GM13977 (cell line): ENCODE results near the gene C14orf93.

ENCODE experiments used
- DNase-seq: peaks from one replicate; pipeline ENCODE4 v3.0.0; 2012; ENCODE audit warnings: low spot score
- in situ Hi-C: fragments of 300-500 bp; cut with MboI; formaldehyde crosslinking; loops from one replicate; pipeline ENCODE4 v1.12.0; 2022; ENCODE audit warnings: low sequenced_read_pairs, low pct_unique_long_range_greater_than_20kb, mixed read lengths, inconsistent platforms; ENCODE audit not compliant: unreplicated experiment
- TF ChIP-seq, protein P1 (sequence below): IDR thresholded peaks from 2 replicates; pipeline ENCODE4 v1.5.1; 2012; ENCODE audit warnings: mild to moderate bottlenecking, control low read depth; ENCODE audit not compliant: insufficient read depth; ENCODE audit errors: extremely low read depth, missing control alignments

The C14orf93 gene

DNA sequence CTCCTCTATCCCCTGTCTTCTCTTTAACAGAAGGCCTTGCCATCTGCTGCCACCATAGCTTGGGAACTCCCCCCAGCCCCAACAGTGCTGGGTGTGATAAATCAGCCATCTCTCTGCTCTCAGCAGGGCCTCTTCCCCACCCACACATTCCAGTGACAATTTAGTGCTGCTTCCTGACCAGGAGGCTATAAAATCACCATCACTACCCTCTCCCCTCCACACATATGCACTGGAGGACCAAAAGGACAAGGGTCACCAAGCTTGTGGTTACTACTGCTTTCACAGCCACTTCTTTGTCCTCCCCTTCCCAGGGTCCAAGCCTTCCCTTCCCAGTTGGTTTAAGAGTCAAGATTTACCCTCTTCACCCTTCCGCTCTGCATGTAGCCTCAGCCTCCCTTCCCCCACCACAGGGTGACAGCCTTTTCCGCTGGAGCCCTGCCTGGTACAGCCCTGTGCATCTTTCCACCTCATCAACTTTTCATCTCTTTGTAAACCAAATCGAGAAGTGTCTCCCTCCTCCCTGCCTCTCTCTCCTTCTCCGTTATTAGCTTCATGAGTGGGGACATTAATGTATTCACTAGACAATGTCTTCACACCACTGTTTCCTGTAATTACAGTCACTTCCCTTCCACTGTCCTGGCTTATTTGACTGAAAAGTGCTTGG lies 15.3 kb upstream of the C14orf93 start:
- no peak for DNase-seq
- TF ChIP-seq, protein P1, sequence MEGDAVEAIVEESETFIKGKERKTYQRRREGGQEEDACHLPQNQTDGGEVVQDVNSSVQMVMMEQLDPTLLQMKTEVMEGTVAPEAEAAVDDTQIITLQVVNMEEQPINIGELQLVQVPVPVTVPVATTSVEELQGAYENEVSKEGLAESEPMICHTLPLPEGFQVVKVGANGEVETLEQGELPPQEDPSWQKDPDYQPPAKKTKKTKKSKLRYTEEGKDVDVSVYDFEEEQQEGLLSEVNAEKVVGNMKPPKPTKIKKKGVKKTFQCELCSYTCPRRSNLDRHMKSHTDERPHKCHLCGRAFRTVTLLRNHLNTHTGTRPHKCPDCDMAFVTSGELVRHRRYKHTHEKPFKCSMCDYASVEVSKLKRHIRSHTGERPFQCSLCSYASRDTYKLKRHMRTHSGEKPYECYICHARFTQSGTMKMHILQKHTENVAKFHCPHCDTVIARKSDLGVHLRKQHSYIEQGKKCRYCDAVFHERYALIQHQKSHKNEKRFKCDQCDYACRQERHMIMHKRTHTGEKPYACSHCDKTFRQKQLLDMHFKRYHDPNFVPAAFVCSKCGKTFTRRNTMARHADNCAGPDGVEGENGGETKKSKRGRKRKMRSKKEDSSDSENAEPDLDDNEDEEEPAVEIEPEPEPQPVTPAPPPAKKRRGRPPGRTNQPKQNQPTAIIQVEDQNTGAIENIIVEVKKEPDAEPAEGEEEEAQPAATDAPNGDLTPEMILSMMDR = no peak
- in situ Hi-C loops = no loop called here

DNA sequence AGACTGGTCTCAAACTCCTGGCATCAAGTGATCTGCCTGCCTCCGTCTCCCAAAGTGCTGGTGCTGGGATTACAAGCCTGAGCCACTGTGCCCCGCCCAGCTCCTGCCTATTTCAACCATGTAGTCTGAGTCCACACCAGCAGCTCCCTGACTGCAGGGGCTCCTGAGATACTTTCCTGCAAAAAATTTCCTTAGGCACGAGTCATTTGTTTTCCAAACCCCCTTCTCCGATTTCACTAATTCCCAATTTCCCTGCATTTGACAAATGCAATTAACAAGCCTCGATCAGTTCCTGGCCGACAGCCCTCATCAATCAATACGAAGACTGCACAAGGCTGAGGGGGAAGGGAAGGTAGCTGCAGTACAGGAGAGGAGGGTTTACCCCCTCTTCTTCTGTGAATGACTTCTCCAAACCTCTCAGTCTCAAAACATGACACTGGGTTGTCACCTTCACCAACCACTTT lies 14.7 kb upstream of the C14orf93 start:
- TF ChIP-seq, protein P1 = no peak
- in situ Hi-C loops = no loop called here
- no peak for DNase-seq

DNA sequence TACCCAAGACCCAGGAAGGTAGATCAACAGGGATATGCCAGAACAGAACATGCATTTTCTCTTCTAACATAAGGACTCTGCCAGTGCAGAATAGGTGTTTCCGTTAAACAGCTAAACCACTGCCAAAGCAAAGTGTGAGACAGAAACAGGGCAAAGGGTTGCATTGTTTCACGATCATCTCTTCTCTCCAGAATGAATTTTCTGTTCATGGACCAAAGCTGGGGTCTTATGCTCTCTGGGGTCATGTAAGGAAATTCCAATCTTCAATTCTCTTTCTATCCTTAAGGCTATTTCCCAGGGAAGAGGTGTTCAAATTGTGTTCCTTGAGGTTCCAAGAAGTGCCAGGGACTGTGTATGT lies 13.8 kb upstream of the C14orf93 start:
- no peak for DNase-seq
- in situ Hi-C loops = no loop called here
- TF ChIP-seq, protein P1 = no peak

- TF ChIP-seq, protein P1 = no peak
- in situ Hi-C loops = no loop called here
These were observed 13.3 kb upstream of the C14orf93 start for GRCh38 chr14:23023022-23023794.

DNA sequence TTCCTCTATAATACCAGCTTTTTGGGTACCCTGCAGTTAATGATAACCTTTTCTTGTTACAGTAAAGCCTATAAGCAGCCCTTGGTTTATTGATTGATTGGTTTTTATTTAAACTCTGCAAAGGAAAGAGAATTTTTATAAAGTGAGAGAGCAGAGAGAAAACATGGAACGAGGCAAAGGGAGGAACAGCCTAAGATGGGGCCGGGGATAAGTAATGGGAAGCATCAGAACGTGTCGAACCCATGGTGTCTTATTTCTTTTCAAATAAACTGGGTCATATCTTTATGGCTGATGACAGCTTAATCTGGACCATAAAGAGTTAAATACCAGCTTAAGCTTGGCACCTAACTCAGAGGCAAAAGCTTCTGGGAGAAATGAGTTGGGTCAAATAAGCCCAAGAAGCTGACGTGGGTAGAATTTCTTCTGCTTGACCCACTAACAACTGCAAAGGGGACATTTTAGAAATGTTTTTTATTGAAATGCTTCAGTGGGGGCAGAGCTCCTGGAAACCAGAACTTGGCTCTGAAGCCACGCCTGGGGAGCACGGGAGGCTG lies 12.0 kb upstream of the C14orf93 start:
- DNase-seq = no peak
- in situ Hi-C loops = no loop called here
- TF ChIP-seq, protein P1 = no peak

More at GRCh38 chr14:23023022-23023794, 13.3 kb upstream of the C14orf93 start:
- DNase-seq = no peak

GRCh38 chr14:23021434-23021833 lies 11.5 kb upstream of the C14orf93 start:
- TF ChIP-seq, protein P1 = no peak
- in situ Hi-C loops = no loop called here
- DNase-seq = no peak
